Endothelial cell of umbilical vein (primary cell): ENCODE data around the gene DYRK3.

Experiments
- JUN ChIP-seq: IDR thresholded peaks from 2 replicates; pipeline ENCODE4 v1.6.1; 2011; ENCODE audit warnings: borderline replicate concordance, low read depth; ENCODE audit not compliant: insufficient read length, insufficient read depth
- TF ChIP-seq, protein P1 (sequence below), 2 donors: IDR thresholded peaks; 1 replicate in 1 of 2; 2 replicates in 1 of 2; pipeline ENCODE4 v1.5.1; 2011; ENCODE audit warnings: low read length in 2 of 2, mild to moderate bottlenecking in 2 of 2, moderate library complexity in 2 of 2, control low read depth in 1 of 2, inconsistent platforms in 1 of 2, low read depth in 1 of 2; ENCODE audit not compliant: insufficient read depth in 1 of 2; ENCODE audit errors: extremely low read depth in 1 of 2

DNA sequence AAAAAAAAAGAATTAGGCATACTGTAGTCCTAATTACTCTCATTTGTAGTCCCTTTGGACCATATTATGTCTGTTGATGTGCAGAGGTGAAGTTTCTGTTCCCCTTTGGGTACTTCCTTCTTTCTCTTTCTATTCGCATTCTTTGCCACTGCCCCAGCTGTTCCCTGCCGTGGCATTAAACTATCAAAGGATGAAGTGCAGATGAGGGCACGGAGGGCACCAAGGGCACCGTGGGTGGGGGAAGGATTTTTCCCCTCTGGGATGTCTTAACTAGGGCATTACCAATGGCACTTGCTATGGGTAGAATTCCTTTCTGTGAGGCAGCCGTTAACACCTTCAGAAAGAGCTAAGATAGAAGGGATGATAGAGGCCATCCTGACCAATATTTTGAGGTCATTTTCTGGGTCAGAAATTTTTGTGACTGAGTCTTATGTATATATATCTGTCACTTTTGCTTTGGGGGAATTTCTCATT is 44.4 kb downstream of the DYRK3 start:
- TF ChIP-seq, protein P1, sequence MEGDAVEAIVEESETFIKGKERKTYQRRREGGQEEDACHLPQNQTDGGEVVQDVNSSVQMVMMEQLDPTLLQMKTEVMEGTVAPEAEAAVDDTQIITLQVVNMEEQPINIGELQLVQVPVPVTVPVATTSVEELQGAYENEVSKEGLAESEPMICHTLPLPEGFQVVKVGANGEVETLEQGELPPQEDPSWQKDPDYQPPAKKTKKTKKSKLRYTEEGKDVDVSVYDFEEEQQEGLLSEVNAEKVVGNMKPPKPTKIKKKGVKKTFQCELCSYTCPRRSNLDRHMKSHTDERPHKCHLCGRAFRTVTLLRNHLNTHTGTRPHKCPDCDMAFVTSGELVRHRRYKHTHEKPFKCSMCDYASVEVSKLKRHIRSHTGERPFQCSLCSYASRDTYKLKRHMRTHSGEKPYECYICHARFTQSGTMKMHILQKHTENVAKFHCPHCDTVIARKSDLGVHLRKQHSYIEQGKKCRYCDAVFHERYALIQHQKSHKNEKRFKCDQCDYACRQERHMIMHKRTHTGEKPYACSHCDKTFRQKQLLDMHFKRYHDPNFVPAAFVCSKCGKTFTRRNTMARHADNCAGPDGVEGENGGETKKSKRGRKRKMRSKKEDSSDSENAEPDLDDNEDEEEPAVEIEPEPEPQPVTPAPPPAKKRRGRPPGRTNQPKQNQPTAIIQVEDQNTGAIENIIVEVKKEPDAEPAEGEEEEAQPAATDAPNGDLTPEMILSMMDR (IDR thresholded peaks at IDR 0.05; ENCODE audit: extremely low read depth in 1 of 2, insufficient read depth in 1 of 2, low read depth in 1 of 2, low read length in 2 of 2), result no peak
- no peak for TF ChIP-seq JUN
